HG03025 (cell line): ENCODE measurements around the gene GPC3.

Experiments used
- ATAC-seq: cut with Tn5 transposase; IDR thresholded peaks from one replicate; pipeline ENCODE4 v1.9.1; 2021; ENCODE audit warnings: mild to moderate bottlenecking, moderate library complexity; ENCODE audit not compliant: unreplicated experiment, low FRiP score

GPC3 gene

DNA sequence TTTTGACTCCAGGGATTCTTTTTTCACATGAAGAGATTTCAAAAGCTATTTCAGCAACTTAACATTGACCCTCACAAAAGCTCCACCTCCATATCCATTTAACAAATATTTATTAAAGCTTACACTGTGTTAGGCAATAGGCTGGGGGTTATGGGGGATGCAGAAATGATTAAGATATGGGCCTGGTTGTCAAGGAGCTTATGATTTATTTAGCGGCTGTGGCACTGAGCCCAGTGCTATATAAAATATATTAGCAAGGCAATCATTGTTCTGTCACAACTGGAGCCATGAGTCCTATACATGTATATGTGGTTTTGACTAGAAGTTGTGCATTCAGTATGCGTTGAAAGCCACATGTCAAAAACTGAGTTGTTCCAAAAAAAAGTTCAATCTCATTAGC, 131.1 kb downstream of the GPC3 start:
- ATAC-seq = no peak

DNA sequence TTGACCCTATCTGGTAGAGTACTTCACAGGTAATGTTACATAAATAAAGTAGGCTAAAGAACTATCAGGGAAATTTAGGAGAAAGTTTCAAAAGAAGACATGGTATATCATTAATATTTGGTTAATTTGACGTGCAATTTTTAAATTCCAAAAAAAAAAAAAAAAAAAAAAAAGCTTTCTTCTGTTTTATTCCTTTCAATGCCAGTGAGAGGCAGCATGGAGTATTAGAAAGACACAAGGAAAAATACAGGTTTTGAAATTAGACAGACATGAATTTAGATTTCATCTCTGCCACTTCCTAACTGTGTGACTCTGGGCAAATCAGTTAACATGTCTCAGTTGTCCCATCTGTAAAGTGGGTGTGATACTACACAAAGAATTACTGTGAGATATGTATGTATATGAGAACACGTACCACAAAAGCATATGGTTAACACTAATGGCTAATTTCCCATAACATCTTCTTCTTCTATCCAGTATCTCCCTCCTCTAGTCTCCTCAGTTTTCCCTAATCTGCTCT, 132.5 kb downstream of the GPC3 start:
- no peak for ATAC-seq

DNA sequence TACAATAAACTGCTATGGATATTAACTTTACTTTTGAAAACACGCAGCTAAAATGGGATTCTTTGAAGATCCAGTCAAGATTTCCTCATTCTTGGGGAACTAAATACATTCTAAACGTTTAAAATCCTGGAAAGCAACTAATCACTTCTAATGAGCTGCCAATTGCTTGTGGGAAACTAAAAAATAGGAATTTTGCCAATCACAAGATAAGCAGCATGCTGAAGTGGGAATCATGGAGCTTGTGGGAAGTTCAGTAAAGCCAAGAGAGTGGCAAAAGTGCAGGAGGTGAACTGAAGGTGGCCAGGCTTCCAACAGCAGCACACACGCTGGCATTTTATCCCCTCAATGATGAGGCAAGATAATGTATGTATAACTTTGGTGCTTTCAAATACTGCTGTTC, 133.0 kb downstream of the GPC3 start:
- ATAC-seq = no peak

DNA sequence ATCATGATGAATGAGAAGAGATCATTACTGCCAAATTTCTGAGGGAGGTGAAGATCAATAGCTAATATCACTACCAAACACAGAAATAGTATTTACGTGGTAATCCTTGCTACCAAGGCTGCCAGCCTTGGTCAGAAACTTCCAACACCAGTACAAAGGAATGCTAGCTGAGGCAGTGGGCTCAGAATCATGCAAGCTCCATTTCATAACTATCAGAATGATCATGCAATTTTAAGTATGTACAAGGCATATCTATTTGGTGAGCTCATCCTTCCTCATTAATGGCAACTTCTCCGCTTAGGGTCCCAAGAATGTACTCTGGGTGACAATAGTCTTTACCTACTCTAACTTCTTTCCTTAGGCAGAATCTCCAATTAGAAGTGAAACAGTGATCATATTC, 135.0 kb downstream of the GPC3 start:
- ATAC-seq = no peak

DNA sequence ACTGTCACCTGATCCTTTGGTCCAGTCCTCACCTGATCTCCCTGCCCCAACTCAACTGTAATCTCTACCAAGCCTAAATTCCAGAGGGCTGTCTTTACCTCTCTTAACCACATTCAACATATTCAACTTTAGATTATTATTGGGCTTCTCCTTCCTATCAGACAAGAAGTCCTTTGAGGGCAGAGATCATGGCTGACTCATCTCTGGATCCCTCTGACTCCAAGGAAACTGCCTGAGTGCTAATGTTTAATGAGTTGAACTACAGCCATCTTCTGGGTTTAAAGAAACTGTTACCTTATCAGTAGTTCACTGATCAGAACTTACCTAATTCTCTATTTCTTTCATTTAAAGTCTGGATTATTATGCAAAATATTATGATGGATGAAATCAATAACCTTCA, 135.7 kb downstream of the GPC3 start:
- ATAC-seq = no peak

DNA sequence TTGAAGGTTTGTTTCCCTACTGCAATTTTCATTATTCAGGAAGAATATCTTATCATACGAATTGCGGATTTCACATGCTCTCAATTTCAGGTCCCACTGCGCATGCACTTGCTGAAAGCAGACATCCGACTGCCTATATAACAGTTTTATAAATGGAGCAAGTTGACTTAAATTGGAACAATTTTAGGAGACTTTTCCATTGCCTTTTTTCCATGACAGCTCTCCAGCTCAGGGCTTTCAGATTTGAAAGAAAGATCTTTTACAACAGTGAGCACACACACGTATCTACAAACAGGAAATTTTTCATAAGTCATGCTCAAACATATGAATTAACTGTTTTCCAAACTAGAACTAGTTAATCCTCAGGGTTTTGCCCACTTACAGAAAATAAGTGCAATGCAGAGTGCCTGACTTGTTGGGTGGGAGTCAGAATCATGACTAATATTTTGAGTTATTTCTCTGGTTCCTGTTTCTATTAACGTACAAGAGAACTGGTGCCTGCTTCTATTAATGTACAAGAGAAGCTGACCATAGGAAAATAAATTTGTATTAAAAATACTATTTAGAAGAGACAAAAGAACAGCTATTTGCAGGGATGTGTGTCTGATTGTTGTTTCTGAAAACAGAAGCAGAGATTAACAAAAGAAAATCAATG, 137.9 kb downstream of the GPC3 start:
- no peak for ATAC-seq

DNA sequence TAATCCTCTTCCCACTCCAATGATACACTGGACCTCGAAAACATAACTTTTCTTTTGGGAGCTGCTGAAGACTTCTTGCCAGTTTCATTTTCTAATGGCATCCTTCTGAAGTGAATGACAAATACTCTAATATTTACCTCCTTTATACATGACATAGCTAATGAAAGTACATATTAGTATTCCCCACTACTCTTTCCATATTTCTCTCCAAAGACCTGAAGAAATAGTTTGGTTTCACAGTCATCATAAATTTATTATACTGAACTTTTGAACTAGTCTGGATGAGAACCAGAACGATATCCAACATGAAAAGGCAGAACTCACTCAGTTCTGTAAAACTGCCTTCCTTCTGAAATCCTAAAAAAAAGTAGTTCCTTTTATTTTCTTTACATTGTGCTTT, 139.1 kb downstream of the GPC3 start:
- ATAC-seq = no peak

DNA sequence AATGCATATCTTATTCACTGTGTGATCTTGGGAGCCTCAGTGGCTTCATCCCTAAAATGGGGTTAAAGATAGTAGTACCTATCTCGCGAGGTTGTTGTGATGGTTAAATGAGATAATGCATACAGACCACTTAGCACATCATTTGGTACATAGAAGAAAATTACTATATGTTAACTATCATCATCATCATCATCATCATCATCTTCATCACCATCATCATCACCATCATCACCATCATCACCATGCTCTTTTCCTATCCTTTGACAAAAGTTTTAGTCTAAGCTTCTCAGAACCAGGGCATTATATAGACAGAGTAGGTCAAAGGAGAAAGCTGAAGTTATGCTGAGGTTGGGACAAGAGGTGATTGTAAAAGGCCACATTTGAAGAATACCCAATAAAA, 145.0 kb downstream of the GPC3 start:
- no peak for ATAC-seq

DNA sequence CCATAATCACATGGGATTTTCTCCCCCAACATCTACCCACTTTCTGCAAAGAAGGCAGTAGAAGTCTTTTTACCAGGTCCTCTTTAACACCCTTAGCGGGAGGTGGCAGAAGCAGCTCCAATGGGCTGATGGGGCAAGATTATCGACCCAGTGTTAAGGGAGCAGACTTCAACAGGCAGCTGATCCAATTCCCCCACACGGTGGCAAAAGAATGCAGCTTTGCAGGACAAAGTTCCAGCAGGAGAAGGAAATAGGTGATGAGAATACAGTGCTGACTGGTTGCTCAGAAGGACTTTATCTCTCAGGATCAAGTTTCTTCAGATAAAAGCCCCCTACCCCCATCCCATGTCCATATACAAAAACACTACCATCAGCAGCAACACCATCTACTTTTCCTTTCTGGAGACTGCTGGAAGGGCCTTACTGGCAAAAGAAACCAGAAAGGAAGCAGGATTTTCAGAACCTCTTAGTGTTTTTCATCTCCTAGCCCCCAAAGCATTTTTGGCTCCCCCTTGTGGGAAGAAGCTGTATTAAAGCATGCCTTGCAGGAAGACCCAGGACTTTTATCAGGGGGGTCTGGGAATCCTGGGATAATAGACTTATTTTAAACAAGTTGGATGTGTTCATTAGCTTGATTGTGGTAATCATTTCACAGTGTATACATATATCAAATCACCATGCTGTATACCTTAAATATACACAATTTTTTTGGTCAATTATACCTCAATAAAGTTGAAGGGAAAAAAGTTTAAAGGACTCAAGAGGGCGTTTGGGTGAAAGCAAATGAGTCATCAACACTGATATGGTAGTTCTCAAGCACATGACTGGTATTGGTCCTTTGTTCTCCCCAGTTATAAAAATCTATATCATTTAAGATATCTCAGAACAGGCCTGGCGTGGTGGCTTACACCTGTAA, 146.4 kb downstream of the GPC3 start:
- ATAC-seq = no peak

DNA sequence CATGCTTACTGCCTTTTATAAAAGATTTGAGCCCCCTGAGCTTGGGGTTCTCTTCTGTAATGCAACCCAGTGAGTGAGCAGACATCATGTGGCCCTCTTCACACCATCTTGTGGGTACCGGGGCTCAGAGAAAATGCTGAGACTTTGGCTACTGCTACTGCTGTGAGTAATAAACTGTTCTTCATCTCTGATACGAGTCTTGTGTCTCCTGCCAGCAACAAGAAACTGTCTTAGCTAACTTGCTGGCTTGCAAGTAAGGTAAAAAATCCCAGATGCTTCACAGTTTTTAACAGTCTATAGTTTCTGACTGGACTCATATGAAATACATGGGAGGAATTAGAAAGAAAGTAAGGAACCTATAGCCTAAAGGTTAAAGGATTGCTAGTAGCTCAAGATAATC, 148.3 kb downstream of the GPC3 start:
- no peak for ATAC-seq

DNA sequence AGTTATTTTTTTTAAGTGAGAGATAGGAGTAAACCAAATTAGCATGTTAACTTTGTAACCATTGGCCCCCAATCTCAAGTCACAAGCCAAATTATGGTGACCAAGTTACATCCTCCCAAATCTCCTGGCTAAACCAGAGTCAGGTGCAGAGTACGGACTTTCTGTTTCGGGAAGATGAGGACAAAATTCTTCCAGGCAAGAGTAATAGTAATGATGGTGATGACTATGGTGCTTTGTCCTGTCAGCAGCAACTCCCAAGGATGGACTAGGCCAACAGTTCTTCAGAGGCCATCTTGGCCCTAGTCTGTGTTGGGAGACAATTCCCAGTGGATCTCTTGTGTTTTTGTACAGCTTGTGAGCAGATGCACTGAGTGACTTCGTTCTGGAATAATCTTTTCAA, 148.8 kb downstream of the GPC3 start:
- ATAC-seq = no peak

DNA sequence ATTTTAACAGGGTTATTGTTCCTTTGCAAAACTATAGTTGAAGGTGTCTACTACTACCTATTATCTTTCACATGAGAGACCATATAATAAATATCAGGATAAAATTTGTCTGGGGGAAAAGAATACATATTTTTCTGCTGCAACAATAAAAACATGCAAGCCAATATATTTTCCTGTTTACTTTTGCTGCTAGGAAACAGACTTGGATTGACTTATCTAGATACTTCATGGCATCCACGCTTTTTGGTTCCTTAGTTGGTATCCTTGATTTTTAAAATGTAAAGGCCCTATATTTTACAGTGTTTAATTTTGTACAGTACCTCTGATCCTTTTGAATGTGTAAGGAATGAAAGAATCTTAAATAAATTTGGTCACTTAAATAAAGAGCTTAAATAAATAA, 150.6 kb downstream of the GPC3 start:
- no peak for ATAC-seq

DNA sequence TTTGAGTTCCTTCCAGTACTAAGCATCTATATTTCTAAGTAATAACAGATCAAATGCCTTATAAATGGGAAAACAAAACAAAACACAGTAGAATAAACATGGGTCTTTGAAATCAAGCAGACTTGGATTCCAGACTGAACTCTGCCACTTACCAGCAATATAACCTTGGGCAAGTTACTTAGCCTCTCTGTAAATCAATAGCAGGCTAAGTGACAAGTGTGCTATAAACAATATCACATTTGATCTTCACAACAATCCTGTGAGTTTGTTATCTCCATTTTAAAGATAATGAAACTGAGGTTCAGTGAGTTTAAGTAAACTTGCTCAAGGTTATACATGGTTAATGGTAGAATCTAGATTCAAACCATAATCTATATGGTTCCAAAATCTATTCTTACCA, 165.8 kb downstream of the GPC3 start:
- no peak for ATAC-seq

DNA sequence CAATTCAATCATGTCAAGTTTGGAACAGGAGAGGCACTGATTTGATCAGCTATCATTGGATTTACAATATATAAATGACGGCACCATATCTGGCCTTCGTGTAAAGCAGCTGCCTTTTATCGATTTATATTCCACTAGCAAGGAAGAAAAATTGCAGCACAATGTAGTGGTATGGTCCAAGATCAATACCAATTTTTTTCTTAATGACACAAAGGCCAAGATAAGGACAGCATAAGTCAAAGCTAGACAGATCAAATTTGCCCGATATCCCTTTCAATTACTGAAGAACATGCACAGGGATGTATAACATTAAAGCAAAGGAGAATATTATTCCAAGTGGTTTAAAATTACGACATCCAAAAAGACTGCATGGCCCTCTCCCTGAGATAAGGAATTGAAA, 167.4 kb downstream of the GPC3 start:
- ATAC-seq = no peak

DNA sequence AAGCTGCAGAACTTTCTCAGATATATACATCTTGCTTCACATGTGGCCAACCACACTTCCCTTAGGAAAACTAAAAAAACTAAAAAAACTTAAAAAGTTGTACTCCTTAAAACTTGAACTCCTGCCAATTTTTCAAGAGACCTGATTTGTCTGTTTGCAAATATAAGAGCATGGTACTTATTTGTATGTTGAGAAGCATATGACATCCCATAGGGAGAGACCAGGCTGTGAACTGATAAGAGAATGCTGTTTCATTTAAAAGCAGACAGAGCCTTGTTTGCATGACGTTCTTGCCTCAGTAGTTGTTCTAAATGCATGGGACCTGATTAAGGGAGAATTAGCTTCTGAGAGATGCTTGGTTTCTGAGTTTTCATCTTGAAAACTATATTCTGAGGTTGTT, 169.9 kb downstream of the GPC3 start:
- ATAC-seq = no peak

DNA sequence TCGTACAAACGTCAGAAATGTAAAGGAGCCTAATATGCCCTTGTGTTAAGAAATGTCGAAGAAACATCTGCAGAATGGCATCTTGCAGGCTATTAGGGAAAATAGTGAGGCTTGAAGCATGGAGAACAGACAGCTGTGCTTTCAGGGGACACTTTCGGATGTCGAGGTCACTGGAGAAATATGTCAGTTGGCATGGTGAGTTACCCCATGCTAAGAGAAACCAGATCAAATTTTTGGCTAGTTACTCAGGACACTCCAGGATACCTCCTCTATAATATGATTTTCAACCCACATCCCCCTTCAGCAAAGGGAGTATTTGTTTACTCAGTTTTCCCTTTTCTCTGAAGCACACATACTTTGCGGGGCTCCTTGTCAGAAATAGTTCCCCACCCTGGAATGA, 171.4 kb downstream of the GPC3 start:
- no peak for ATAC-seq

DNA sequence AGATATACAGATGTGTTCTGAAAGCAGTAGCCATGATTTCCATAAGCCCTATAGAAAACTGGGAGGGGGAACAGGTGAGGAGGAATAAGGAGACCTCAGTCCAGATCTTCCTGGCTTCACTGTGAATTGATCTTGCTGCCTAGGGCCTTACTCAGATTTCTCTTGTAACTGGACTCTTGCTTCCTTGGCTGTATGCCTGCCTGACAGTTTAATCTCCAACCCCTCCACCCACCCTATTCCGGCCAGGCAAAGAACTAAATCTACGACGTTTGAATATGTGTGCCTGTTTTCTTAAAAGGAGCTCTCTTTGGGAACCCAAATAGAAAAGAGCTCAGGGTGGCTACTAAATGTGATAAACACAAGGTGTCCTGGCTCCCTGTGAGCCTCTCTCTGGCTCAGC, 173.0 kb downstream of the GPC3 start:
- ATAC-seq = no peak

DNA sequence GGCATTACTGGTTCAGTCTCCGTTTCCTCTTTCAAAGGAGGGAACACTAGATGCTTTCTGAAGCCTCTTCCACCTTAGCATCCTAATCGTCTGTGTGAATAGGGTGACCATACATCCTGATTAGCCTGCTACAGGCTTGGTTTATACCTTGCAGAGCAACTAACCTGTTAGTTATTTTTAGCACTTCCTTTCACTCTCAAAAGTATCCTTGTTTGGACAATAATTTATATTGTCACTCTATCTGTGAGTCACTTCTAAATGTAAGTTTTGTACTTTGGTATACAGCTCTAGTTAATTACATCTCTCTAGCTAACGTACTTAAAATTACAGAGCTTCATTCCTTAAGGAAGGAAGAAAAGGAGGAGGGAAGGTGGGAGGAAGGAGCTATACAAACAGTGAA, 174.5 kb downstream of the GPC3 start:
- no peak for ATAC-seq

DNA sequence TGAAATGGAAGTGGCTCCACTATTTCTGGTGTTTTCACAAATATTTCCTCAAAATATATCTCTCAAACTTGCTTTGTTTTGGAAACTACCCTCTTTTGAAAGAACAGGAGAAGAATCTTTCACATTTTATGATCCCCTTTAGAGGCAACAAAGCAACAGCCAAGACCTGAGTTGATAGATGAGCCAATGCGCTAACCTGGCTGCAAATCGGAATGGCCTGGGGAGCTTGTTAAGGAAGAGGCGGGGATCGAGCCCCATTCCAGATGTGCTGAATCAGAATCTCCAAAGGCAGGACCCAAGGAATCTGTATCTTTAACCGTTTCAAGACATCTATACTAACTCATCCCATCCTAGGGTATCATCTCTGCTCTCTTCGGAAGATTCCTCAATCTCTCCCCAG, 181.3 kb downstream of the GPC3 start:
- ATAC-seq = no peak

DNA sequence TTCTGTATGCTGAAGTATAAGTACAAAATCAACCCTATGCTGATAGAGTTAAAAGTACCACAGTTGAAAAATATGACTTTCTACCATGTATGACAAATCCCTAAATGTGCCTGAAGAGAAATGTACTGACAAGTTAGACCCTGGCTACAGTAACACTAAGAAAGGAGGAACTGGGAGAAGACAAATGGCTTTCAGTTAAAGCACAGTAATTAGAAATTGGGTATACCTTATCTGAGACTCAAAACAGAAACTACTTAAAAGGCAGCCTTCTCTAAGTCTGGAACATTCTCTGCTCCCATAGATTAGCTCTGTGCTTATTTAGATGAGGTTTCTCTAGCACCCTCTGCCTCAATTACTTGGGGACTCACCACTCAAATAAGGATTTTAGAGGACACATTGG, 189.1 kb downstream of the GPC3 start:
- no peak for ATAC-seq

DNA sequence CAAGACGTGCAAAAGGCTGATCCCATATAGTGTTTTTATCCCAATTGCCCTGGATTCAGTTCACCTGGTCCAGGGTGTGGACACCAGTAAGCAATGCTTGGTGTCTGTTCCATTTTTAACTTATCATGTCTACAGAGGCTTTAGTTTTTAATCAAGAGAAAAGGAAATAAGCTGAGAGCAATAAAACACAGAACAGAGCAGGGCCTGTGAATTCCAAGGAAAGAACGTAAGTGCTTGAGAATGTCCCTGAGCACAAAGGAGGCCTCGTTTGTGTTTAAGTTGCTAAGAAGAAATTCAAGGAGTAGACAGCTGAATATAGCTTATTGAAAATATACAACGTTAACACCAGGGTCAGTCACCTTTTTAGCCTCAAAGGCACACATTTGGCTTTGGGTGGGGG, 191.3 kb downstream of the GPC3 start:
- no peak for ATAC-seq

DNA sequence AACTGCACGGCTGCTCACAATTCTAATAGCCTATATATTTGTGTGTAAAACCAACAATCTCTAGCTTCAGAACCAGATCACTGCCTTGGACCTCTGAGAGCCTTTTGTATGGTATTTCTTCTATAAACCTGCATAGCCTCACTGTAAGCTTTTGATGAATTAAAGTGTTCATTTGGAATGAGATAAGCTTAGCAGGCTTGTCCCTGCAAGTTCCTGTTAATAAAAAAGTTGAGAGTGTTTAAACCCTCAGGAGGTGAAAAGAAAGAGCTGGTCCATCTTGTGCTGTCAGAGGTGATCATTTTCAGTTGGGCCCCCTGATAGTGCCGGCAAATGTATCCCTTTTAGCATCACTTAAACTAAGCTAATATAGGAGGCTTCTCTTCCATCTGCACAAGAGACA, 191.8 kb downstream of the GPC3 start:
- ATAC-seq = no peak
